SK-N-SH (cell line): ENCODE data around the gene ZSCAN9. TPM values are rescaled to one million over a fixed set of nuclear protein-coding genes. Genes with fewer than 3 reads are reported as not detected.

Source experiments
- CTCF ChIA-PET: fragments of 300-600, 350-600 bp; formaldehyde crosslinking; extraction: SDS; loops from one replicate; lab custom pipeline; 2021; lab: Yijun Ruan, JAX
- POLR2A ChIA-PET: fragments of 350-600 bp; sonication (Branson Sonifier 250); formaldehyde crosslinking; extraction: SDS; loops from one replicate; lab custom pipeline; 2020; ENCODE audit warnings: antibody characterized with exemption, inconsistent platforms; lab: Yijun Ruan, JAX
- DNase-seq: peaks from one replicate; pipeline ENCODE4 v3.0.0; 2012
- H2AFZ ChIP-seq: fragments of 200-600 bp; sonication (generic); 2 replicates; pipeline ENCODE4 v1.8.1; 2016; ENCODE audit warnings: antibody characterized with exemption, mild to moderate bottlenecking, low read depth
- H3F3A ChIP-seq: fragments of 200-600 bp; sonication (generic); replicated peaks from 2 replicates; pipeline ENCODE3; 2016; ENCODE audit warnings: antibody characterized with exemption, mild to moderate bottlenecking; ENCODE audit not compliant: insufficient read depth
- H3K27ac ChIP-seq, 2 experiments: fragments of 200-500 bp in 1 of 2; fragments of 200-600 bp in 1 of 2; sonication (Bioruptor generic) in 1 of 2; sonication (generic), shearing (Covaris generic) in 1 of 2; 2 replicates each; pipeline versions ENCODE4 v1.5.1 to v1.6.1; 2014 to 2016; ENCODE audit warnings: low read depth in 2 of 2, inconsistent platforms in 1 of 2, low read length in 1 of 2, mild to moderate bottlenecking in 1 of 2, mixed read lengths in 1 of 2
- H3K27me3 ChIP-seq: fragments of 200-600 bp; sonication (generic), shearing (Covaris generic); 2 replicates; pipeline ENCODE4 v1.6.1; 2016; ENCODE audit warnings: mixed run types; ENCODE audit not compliant: insufficient read depth
- H3K36me3 ChIP-seq, 2 experiments: fragments of 200-500 bp in 1 of 2; fragments of 200-600 bp in 1 of 2; sonication (Bioruptor generic) in 1 of 2; sonication (generic) in 1 of 2; replicated peaks in 1 of 2; 2 replicates each; pipeline versions ENCODE3 to v1.5.1; 2014 to 2016; ENCODE audit warnings: low read length in 1 of 2, mild to moderate bottlenecking in 1 of 2; ENCODE audit not compliant: insufficient read depth in 2 of 2, control insufficient read depth in 1 of 2
- H3K4me1 ChIP-seq, 2 experiments: fragments of 200-500 bp in 1 of 2; fragments of 200-600 bp in 1 of 2; sonication (Bioruptor generic) in 1 of 2; sonication (generic), shearing (Covaris generic) in 1 of 2; 2 replicates each; pipeline versions ENCODE4 v1.5.1 to v1.6.1; 2014 to 2016; ENCODE audit warnings: low read depth in 1 of 2, low read length in 1 of 2, mixed run types in 1 of 2; ENCODE audit not compliant: insufficient read depth in 2 of 2, control insufficient read depth in 1 of 2
- H3K4me2 ChIP-seq: fragments of 200-600 bp; sonication (generic), shearing (Covaris generic); 2 replicates; pipeline ENCODE4 v1.6.1; 2017; ENCODE audit warnings: mixed run types
- H3K4me3 ChIP-seq, 2 experiments: fragments of 200-500 bp in 1 of 2; fragments of 200-600 bp in 1 of 2; sonication (Bioruptor generic) in 1 of 2; sonication (generic), shearing (Covaris generic) in 1 of 2; 2 replicates each; pipeline versions ENCODE4 v1.5.1 to v1.8.1; 2014 to 2016; ENCODE audit warnings: low read depth in 2 of 2, inconsistent platforms in 1 of 2, low read length in 1 of 2, mild to moderate bottlenecking in 1 of 2, mixed read lengths in 1 of 2, moderate library complexity in 1 of 2
- H3K79me2 ChIP-seq: fragments of 200-600 bp; sonication (generic); 2 replicates; pipeline ENCODE4 v1.8.1; 2017; ENCODE audit warnings: mild to moderate bottlenecking; ENCODE audit not compliant: insufficient read depth
- H3K9ac ChIP-seq: fragments of 200-600 bp; sonication (generic); 2 replicates; pipeline ENCODE4 v1.6.1; 2017; ENCODE audit warnings: mixed run types
- H3K9me2 ChIP-seq: fragments of 200-600 bp; sonication (generic); 2 replicates; pipeline ENCODE4 v1.6.1; 2017; ENCODE audit warnings: mixed run types
- H3K9me3 ChIP-seq: fragments of 200-600 bp; sonication (generic); 2 replicates; pipeline ENCODE4 v1.6.1; 2017; ENCODE audit warnings: mixed run types, mild to moderate bottlenecking, moderate library complexity
- H4K20me1 ChIP-seq: fragments of 200-600 bp; sonication (generic); 2 replicates; pipeline ENCODE4 v1.6.1; 2017; ENCODE audit warnings: mild to moderate bottlenecking, mixed run types; ENCODE audit not compliant: insufficient read depth
- CHD2 ChIP-seq: fragments of 150-350 bp; IDR thresholded peaks from 2 replicates; pipeline ENCODE4 v1.6.1; 2018; ENCODE audit warnings: low read length; ENCODE audit not compliant: partially characterized antibody
- CTCF ChIP-seq: fragments of 200-600 bp; sonication (generic); IDR thresholded peaks from 2 replicates; pipeline ENCODE4 v1.6.1; 2017; ENCODE audit warnings: antibody characterized with exemption, mild to moderate bottlenecking, moderate library complexity
- FOXM1 ChIP-seq: IDR thresholded peaks from 2 replicates; pipeline ENCODE4 v1.4.0; 2012; ENCODE audit warnings: low read depth, mild to moderate bottlenecking
- GABPA ChIP-seq: IDR thresholded peaks from 2 replicates; pipeline ENCODE4 v1.4.0; 2012; ENCODE audit warnings: low read depth, mild to moderate bottlenecking
- GATA2 ChIP-seq: sonication (generic); formaldehyde crosslinking; IDR thresholded peaks from 2 replicates; pipeline ENCODE4 v1.5.0; 2020; ENCODE audit warnings: mild to moderate bottlenecking, missing genetic modification reagents
- SMC3 ChIP-seq: IDR thresholded peaks from 2 replicates; pipeline ENCODE4 v1.6.1; 2012; ENCODE audit warnings: low read depth, low read length, improper control_type of control experiment
- TCF12 ChIP-seq: IDR thresholded peaks from 2 replicates; pipeline ENCODE4 v1.4.0; 2012
- TEAD4 ChIP-seq: IDR thresholded peaks from 2 replicates; pipeline ENCODE4 v1.4.0; 2012; ENCODE audit warnings: mild to moderate bottlenecking, borderline replicate concordance; ENCODE audit not compliant: insufficient read depth
- USF2 ChIP-seq: fragments of 150-350 bp; IDR thresholded peaks from 2 replicates; pipeline ENCODE4 v1.6.1; 2017; ENCODE audit warnings: antibody characterized with exemption, low read length, low read depth, borderline replicate concordance
- YY1 ChIP-seq: IDR thresholded peaks from 2 replicates; pipeline ENCODE4 v1.4.0; 2012; ENCODE audit warnings: low read depth, mild to moderate bottlenecking
- ZBTB33 ChIP-seq: IDR thresholded peaks from 2 replicates; pipeline ENCODE4 v1.4.0; 2012; ENCODE audit warnings: low read depth, borderline replicate concordance
- WGBS: methylation state at CpG from one replicate; pipeline ENCODE4 v1.1.6; 2017; ENCODE audit warnings: low lambda C conversion rate; 5-methylcytosine and 5-hydroxymethylcytosine counted together
- polyA plus RNA-seq, 3 experiments: library from polyadenylated mRNA; depleted of rRNA; stranded (reverse); fragments of >200 nt; gene quantifications; 2 replicates each; pipeline ENCODE4 v1.2.3, GENCODE V29; 2012

Gene ZSCAN9
- polyA plus RNA-seq, 1 of the 3 experiments (the other 2 are of a cell fraction): 13.7 TPM

- no peak for TF ChIP-seq CHD2
- TF ChIP-seq USF2: no peak
- TF ChIP-seq GABPA: no peak
These were observed 1.4 kb downstream of the ZSCAN9 start (continued) for GRCh38 chr6:28226460-28226859.

- no peak for TF ChIP-seq FOXM1
- no peak for TF ChIP-seq YY1
- TF ChIP-seq SMC3: no peak
- no peak for TF ChIP-seq TCF12
- TF ChIP-seq ZBTB33: no peak
- no peak for TF ChIP-seq TEAD4
- no peak for TF ChIP-seq GATA2 (CRISPR knock-in tag)
- TF ChIP-seq CTCF: no peak
- TF ChIP-seq, all 33 proteins: peak for 0
- WGBS: 95% methylated on average over 10 of the region's 11 CpGs
- CTCF ChIA-PET: no interaction called here
These were observed 7.7 kb downstream of the ZSCAN9 start for GRCh38 chr6:28232785-28233184.

More at GRCh38 chr6:28232785-28233184, 7.7 kb downstream of the ZSCAN9 start:
- Histone ChIP-seq H3K9me3 (no peaks in the 10 kb centered on the region), H3K9me2 (no peaks in the 10 kb centered on the region), H3K36me3 (peaks cover 63 to 69% of the 10 kb centered on the region in 2 experiments), H3K27ac (no peak overlapping the region), H3K9ac (no peak overlapping the region), H2AFZ (no peak overlapping the region), H3K4me3 (no peak overlapping the region), H3F3A (no peaks in the 10 kb centered on the region), H3K79me2 (peaks cover 14% of the 10 kb centered on the region; the same call in 1 of the 2 replicates), H4K20me1 (no peaks in the 10 kb centered on the region), H3K4me1 (no peaks in the 10 kb centered on the region; a peak in 1 of 4 replicates), H3K4me2 (no peak overlapping the region), H3K27me3 (no peaks in the 10 kb centered on the region)
- POLR2A ChIA-PET: no interaction called here
- DNase-seq: no peak
